PC-9 (cell line): ENCODE measurements around the gene HMGCL. TPM values are rescaled to one million over a fixed set of nuclear protein-coding genes. Genes with fewer than 3 reads are reported as not detected.

ENCODE experiments used
- BruUV-seq: library from RNA; stranded (reverse); fragments of 400-500 nt; replicated peaks from 2 replicates; lab custom pipeline; 2021; lab: Mats Ljungman, UMichigan
- CTCF ChIA-PET: fragments of 300-600 bp; sonication (Branson Sonifier 250); formaldehyde crosslinking; loops from one replicate; lab custom pipeline; 2022; ENCODE audit warnings: antibody characterized with exemption; lab: Charles Lee
- POLR2A ChIA-PET: fragments of 300-600 bp; sonication (Branson Sonifier 250); formaldehyde crosslinking; loops from one replicate; lab custom pipeline; 2022; ENCODE audit warnings: antibody characterized with exemption; ENCODE audit not compliant: unreplicated experiment; lab: Charles Lee
- DNase-seq, 2 experiments: peaks; one replicate each; pipeline versions ENCODE4 v3.0.0 to v3.0.0-alpha.2; 2015 to 2022; ENCODE audit warnings: mixed read lengths in 1 of 2
- H2AFZ ChIP-seq: fragments of 200-600 bp; sonication (generic); 2 replicates; pipeline ENCODE4 v1.8.1; 2017; ENCODE audit warnings: antibody characterized with exemption
- H3F3A ChIP-seq: fragments of 200-600 bp; sonication (generic); 2 replicates; pipeline ENCODE4 v1.8.1; 2017; ENCODE audit warnings: antibody characterized with exemption, mild to moderate bottlenecking, low read depth; ENCODE audit not compliant: insufficient read depth
- H3K27ac ChIP-seq: fragments of 200-600 bp; sonication (generic); 2 replicates; pipeline ENCODE4 v1.6.1; 2016; ENCODE audit warnings: mixed run types
- H3K27me3 ChIP-seq: fragments of 200-600 bp; sonication (generic); 2 replicates; pipeline ENCODE4 v1.6.1; 2016; ENCODE audit warnings: low read depth, mixed run types; ENCODE audit not compliant: insufficient read depth
- H3K36me3 ChIP-seq: fragments of 200-600 bp; sonication (generic); 2 replicates; pipeline ENCODE4 v1.6.1; 2016; ENCODE audit warnings: low read depth, mixed run types
- H3K4me1 ChIP-seq: fragments of 200-600 bp; sonication (generic); replicated peaks from 2 replicates; pipeline ENCODE4 v1.6.1; 2016; ENCODE audit warnings: mixed run types; ENCODE audit not compliant: insufficient read depth
- H3K4me2 ChIP-seq: fragments of 200-600 bp; sonication (generic); 2 replicates; pipeline ENCODE4 v1.6.1; 2017; ENCODE audit warnings: mixed run types
- H3K4me3 ChIP-seq: fragments of 200-600 bp; sonication (generic); 2 replicates; pipeline ENCODE4 v1.6.1; 2016; ENCODE audit warnings: mixed run types
- H3K79me2 ChIP-seq: fragments of 200-600 bp; sonication (generic); 2 replicates; pipeline ENCODE4 v1.6.1; 2017; ENCODE audit warnings: low read depth, mixed run types
- H3K9me2 ChIP-seq: fragments of 200-600 bp; sonication (generic); 2 replicates; pipeline ENCODE4 v1.8.1; 2017; ENCODE audit warnings: mild to moderate bottlenecking; ENCODE audit not compliant: insufficient read depth
- H3K9me3 ChIP-seq: fragments of 200-600 bp; sonication (generic); 2 replicates; pipeline ENCODE4 v1.8.1; 2016; ENCODE audit warnings: low read depth; ENCODE audit not compliant: insufficient read depth
- H4K20me1 ChIP-seq: fragments of 200-600 bp; sonication (generic); 2 replicates; pipeline ENCODE4 v1.8.1; 2017; ENCODE audit not compliant: insufficient read depth
- EZH2 ChIP-seq: fragments of 200-600 bp; sonication (generic); IDR thresholded peaks from 2 replicates; pipeline ENCODE4 v1.8.0; 2017; ENCODE audit warnings: antibody characterized with exemption, low read depth
- intact Hi-C: fragments of 100-400 bp; cut with micrococcal nuclease; formaldehyde crosslinking; loops from one replicate; pipeline ENCODE4 v1.10.0; 2022; ENCODE audit not compliant: unreplicated experiment
- total RNA-seq: library from RNA; stranded (reverse); gene quantifications from 2 replicates; pipeline ENCODE4 v1.2.3, GENCODE V29; 2021
- TF ChIP-seq, protein P1 (sequence below): fragments of 200-600 bp; sonication (generic); conservative IDR thresholded peaks from 2 replicates; pipeline ENCODE4 v1.6.1; 2017; ENCODE audit warnings: mixed run types, antibody characterized with exemption, mild to moderate bottlenecking, moderate library complexity

Gene HMGCL
- total RNA-seq, 1 experiment from 2014 or later, result 43.2 TPM

DNA sequence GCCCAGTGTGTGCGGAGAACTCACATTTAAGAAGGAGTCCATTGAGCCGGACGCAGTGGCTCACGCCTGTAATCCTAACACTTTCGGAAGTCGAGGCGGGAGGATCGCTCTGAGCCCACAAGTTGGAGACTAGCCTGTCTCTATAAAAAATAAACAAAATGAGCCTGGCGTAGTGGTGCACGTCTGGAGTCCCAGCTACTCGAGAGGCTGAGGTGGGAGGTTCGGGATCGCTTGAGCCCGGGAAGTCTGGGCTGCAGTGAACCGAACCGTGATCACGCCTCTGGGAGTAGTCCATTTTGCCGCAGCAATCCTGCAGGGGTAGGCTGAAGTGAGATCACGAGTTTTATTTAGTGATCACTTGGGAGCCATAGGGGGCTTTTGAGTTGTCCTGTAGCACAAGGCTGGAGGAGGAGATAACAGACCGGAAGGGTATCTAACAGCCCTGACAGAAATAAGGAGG lies 43.4 kb upstream of the HMGCL start:
- Histone ChIP-seq H3K9me2 (no peaks in the 10 kb centered on the region), H3K4me3 (peak overlapping the region; percentile 64; the same call in 1 of the 2 replicates), H3K27ac (no peak overlapping the region), H3K4me1 (peaks cover 21% of the 10 kb centered on the region), H3K4me2 (peak overlapping the region; percentile 93), H4K20me1 (no peaks in the 10 kb centered on the region), H3K27me3 (no peaks in the 10 kb centered on the region), H3F3A (peaks cover 12% of the 10 kb centered on the region; the same call in 1 of the 2 replicates), H3K79me2 (no peaks in the 10 kb centered on the region), H2AFZ (no peak overlapping the region; the same call in 1 of the 2 replicates), H3K9me3 (no peaks in the 10 kb centered on the region), H3K36me3 (no peaks in the 10 kb centered on the region)
- CTCF ChIA-PET, result interaction anchor here (0.7 to 1.0 kb wide), 3 partner anchors 19 to 58 kb away, joined by 3 to 4 read pairs (median 3); no protein-coding TSS in a partner anchor
- POLR2A ChIA-PET, result interaction anchor here (0.5 kb wide), 1 partner anchor 282 kb away, joined by 5 read pairs; no protein-coding TSS in a partner anchor
- intact Hi-C loops, result loop anchor here (1.0 to 5.0 kb wide), 5 partner anchors 48 to 96 kb away; partner anchors contain the start of genes GALE and PNRC2
- DNase-seq, result no peak
- no peak for TF ChIP-seq EZH2
- TF ChIP-seq, protein P1, sequence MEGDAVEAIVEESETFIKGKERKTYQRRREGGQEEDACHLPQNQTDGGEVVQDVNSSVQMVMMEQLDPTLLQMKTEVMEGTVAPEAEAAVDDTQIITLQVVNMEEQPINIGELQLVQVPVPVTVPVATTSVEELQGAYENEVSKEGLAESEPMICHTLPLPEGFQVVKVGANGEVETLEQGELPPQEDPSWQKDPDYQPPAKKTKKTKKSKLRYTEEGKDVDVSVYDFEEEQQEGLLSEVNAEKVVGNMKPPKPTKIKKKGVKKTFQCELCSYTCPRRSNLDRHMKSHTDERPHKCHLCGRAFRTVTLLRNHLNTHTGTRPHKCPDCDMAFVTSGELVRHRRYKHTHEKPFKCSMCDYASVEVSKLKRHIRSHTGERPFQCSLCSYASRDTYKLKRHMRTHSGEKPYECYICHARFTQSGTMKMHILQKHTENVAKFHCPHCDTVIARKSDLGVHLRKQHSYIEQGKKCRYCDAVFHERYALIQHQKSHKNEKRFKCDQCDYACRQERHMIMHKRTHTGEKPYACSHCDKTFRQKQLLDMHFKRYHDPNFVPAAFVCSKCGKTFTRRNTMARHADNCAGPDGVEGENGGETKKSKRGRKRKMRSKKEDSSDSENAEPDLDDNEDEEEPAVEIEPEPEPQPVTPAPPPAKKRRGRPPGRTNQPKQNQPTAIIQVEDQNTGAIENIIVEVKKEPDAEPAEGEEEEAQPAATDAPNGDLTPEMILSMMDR, result peak; percentile 36; the same call in 1 of the 2 replicates
- no TSS peak for BruUV-seq

DNA sequence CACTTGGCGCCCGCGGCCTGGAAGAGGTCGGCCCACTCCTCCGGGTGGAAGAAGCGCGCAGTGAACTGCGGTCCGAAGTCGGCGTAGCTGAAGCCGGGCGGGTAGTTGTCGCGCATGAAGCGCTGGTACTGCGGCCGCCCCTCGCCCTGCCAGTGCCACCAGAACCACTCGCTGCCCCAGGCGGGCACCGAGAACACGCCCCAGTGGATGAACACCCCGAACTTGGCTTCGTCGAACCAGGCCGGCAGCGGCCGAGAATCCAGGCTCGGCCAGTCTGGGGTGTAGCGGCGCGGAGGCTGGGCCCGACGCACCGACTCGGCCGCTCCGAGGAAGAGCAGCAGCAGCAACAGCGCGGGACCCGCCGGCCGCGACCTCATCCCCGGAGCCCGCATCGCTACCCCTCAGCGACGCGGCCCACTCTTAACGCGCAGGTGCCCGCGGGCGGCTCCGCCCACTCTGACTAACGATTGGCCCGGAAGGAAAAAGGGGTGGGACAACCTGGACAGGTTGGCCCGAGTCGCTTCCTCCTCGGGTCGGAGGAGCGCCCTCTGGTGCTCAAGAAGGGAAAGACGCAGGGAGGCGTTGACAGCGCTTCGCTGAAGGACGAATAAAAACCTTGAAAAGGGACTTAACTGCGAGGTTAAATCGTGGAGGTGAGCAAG lies 42.8 kb upstream of the HMGCL start, which contains the start of gene FUCA1:
Gene FUCA1 (minus strand): TSS at position 396 of the 662 bp plus-strand sequence. CDS start 4 bp downstream, at position 392.
- no TSS peak for BruUV-seq

DNA sequence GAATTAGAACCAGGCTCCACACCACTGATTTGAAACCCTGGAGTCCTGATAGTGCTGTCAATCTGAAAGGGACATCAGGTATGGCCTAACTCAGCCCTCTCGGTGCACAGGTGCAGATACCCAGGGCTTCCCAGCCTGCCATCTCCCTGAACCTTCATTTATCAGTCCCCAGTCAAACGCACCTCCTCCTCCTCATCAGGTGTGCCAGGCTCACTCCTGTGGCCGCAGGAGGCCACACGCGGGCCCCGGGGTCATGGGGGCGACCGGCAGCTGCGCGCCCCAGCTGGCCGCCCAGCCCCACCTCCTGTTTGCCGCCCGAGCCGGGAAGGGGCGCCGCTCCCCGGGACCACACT lies 42.3 kb upstream of the HMGCL start:
- TF ChIP-seq EZH2, result no peak
- TF ChIP-seq, protein P1, result no peak
- H3K4me3 ChIP-seq, result peak overlapping the region; percentile 64
- ChIA-PET POLR2A (no interaction called here), CTCF (no interaction called here)
- BruUV-seq, result TSS peak; percentile 27
- no peaks in the 10 kb centered on the region for H3K9me2 ChIP-seq
- no peaks in the 10 kb centered on the region for H3K27me3 ChIP-seq
- H3K4me1 ChIP-seq, result peaks cover 21% of the 10 kb centered on the region
- intact Hi-C loops, result loop anchor here (2.0 to 5.0 kb wide), 2 partner anchors 37 to 90 kb away; partner anchors contain the start of gene PNRC2
- no peaks in the 10 kb centered on the region for H4K20me1 ChIP-seq
- H2AFZ ChIP-seq, result peak overlapping the region; percentile 85
- no peak for DNase-seq
- H3K27ac ChIP-seq, result no peak overlapping the region
- H3K36me3 ChIP-seq, result no peaks in the 10 kb centered on the region
- H3K79me2 ChIP-seq, result no peaks in the 10 kb centered on the region
- peak overlapping the region; percentile 93 for H3K4me2 ChIP-seq
- peaks cover 12% of the 10 kb centered on the region; the same call in 1 of the 2 replicates for H3F3A ChIP-seq
- no peaks in the 10 kb centered on the region for H3K9me3 ChIP-seq

More for the DNA sequence above, 42.8 kb upstream of the HMGCL start, which contains the start of gene FUCA1:
- intact Hi-C loops, result loop anchor here (1.0 to 5.0 kb wide), 6 partner anchors 37 to 95 kb away; partner anchors contain the start of genes GALE and PNRC2
- peaks cover 21% of the 10 kb centered on the region for H3K4me1 ChIP-seq
- H3K9me3 ChIP-seq, result no peaks in the 10 kb centered on the region
- ChIA-PET POLR2A (no interaction called here), CTCF (interaction anchor here (1.0 kb wide), 1 partner anchor 58 kb away, joined by 3 read pairs; no protein-coding TSS in a partner anchor)
- no peaks in the 10 kb centered on the region for H3K79me2 ChIP-seq
- no peaks in the 10 kb centered on the region for H3K27me3 ChIP-seq
- peak; percentile 75 to 93 for DNase-seq
- peak within 1 kb of the TSS; percentile 93 for H3K4me2 ChIP-seq
- no peaks in the 10 kb centered on the region for H3K36me3 ChIP-seq
- no peaks in the 10 kb centered on the region for H3K9me2 ChIP-seq
- H3F3A ChIP-seq, result peaks cover 12% of the 10 kb centered on the region; the same call in 1 of the 2 replicates
- no peaks in the 10 kb centered on the region for H4K20me1 ChIP-seq
- TF ChIP-seq, protein P1, result peak; percentile 78
- no peak for TF ChIP-seq EZH2
- H2AFZ ChIP-seq, result peak within 1 kb of the TSS; percentile 85
- no peak within 1 kb of the TSS for H3K27ac ChIP-seq
- peak within 1 kb of the TSS; percentile 64 for H3K4me3 ChIP-seq
